GM12872 (cell line): ENCODE data around the gene RNF103.

ENCODE experiments used
- TF ChIP-seq, protein P1 (sequence below): IDR thresholded peaks from 3 replicates; pipeline ENCODE4 v1.5.1; 2011; ENCODE audit warnings: low read depth, mild to moderate bottlenecking, low read length, moderate library complexity; ENCODE audit not compliant: insufficient read depth

The RNF103 gene

GRCh38 chr2:86623494-86624266 is at the start of gene RNF103:
Gene RNF103 (minus strand): TSS chr2:86623865. CDS start chr2:86622886, 979 bp downstream.
- TF ChIP-seq, protein P1, sequence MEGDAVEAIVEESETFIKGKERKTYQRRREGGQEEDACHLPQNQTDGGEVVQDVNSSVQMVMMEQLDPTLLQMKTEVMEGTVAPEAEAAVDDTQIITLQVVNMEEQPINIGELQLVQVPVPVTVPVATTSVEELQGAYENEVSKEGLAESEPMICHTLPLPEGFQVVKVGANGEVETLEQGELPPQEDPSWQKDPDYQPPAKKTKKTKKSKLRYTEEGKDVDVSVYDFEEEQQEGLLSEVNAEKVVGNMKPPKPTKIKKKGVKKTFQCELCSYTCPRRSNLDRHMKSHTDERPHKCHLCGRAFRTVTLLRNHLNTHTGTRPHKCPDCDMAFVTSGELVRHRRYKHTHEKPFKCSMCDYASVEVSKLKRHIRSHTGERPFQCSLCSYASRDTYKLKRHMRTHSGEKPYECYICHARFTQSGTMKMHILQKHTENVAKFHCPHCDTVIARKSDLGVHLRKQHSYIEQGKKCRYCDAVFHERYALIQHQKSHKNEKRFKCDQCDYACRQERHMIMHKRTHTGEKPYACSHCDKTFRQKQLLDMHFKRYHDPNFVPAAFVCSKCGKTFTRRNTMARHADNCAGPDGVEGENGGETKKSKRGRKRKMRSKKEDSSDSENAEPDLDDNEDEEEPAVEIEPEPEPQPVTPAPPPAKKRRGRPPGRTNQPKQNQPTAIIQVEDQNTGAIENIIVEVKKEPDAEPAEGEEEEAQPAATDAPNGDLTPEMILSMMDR = no peak

- TF ChIP-seq, protein P1 = no peak
These were observed 49.3 kb upstream of the RNF103 start for GRCh38 chr2:86673011-86673410.

- TF ChIP-seq, protein P1 = no peak
These were observed 48.4 kb upstream of the RNF103 start for GRCh38 chr2:86672027-86672545.

DNA sequence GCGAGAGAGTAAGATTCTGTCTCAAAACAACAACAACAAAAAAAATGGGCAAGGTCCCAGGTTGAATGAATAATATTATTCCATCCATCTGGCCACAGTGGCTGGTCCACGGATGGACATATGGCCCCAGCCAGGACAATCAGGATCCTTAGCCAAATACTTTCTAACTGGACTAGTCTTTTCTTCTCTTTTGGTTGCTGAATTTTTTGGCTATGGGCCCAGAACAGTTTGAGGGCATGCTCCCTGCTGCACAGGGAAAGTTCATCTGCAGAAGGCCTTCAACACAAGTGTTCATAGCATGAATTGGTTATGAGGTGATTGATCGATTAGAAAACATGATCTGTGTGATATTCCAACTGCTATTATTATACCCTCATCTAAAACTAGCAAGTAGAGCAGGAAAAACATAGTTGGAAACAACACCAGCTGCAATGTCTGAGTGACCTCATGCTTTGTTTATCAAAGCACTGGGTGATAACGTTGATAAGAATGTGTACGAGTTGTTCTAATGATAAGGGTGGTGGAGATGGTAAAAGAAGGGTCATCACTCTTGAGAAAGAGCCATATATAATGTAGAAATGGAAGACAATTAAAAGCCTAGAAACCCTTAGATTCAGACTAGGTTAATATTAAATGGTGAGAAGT is 47.8 kb upstream of the RNF103 start:
- TF ChIP-seq, protein P1 = no peak

GRCh38 chr2:86661333-86661732 is 37.7 kb upstream of the RNF103 start:
- TF ChIP-seq, protein P1 = no peak

GRCh38 chr2:86650188-86650587 is 26.5 kb upstream of the RNF103 start:
- TF ChIP-seq, protein P1 = no peak

DNA sequence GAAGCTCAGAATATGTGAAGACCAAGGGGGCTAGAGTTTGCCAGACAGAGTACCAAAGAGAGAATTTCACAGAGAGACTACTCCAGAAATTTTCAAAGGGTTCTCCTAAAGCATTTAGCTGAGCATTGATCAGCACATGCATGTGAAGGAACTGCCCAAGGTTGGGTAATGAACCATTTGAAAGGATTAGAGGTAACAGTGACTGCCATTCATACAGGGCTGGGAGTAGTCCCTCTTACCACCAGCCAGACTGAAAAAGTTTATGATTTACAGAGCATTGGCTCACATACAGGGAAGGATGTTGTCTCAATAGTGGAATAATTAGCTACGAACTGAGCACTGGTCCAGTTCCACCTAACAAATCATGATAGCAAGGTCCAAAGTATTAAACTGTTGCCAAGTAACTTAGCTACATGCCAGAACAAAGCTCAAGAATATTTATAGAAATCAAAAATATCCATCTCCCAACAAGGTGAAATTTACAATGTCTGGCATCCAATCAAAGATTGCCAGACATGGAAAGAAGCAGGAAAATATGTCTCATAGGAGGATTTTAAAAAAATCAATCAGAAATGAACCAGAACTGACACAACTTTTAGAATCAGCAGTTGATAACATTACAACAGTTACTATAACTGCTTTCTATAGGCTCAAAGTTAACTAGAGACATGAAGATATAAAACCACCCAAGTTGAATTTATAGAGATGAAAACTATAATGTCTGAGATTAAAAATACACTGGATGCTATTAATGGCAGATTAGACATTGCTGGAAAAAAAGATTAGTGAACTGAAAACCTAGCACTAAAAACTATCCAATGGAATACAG is 25.7 kb upstream of the RNF103 start:
- TF ChIP-seq, protein P1 = no peak
